Heart right ventricle (tissue), 16 donors: Measurements from ENCODE around the gene ROM1. TPM values are rescaled to one million over a fixed set of nuclear protein-coding genes. Genes with fewer than 3 reads are reported as not detected.

Source experiments
- ATAC-seq, 8 donors: fragments of 200-7000 bp; cut with Tn5 transposase; one replicate each; pipeline ENCODE4 v1.9.1; 2020; ENCODE audit warnings: mild to moderate bottlenecking in 8 of 8, moderate library complexity in 8 of 8, moderate number of reproducible peaks in 1 of 8
- DNase-seq, 2 donors: peaks; one replicate each; pipeline ENCODE4 v3.0.0-alpha.2; 2020
- H3K27ac ChIP-seq, 10 donors: fragments of 200-600 bp; sonication (generic) in 2 of 10; one replicate each; pipeline versions ENCODE4 v1.5.0 to v1.8.0; 2020 to 2022; ENCODE audit warnings: mild to moderate bottlenecking in 3 of 10
- H3K27me3 ChIP-seq, 7 donors: fragments of 200-600 bp; one replicate each; pipeline ENCODE4 v1.8.0; 2021 to 2022; ENCODE audit warnings: mild to moderate bottlenecking in 2 of 7
- H3K36me3 ChIP-seq, 9 donors: fragments of 200-600 bp; sonication (generic) in 1 of 9; one replicate each; pipeline versions ENCODE4 v1.5.0 to v1.8.0; 2020 to 2022; ENCODE audit warnings: mild to moderate bottlenecking in 2 of 9
- H3K4me1 ChIP-seq, 9 donors: fragments of 200-600 bp; sonication (generic) in 1 of 9; one replicate each; pipeline versions ENCODE4 v1.5.0 to v1.8.0; 2020 to 2022; ENCODE audit warnings: mild to moderate bottlenecking in 4 of 9
- H3K4me3 ChIP-seq, 10 donors: fragments of 200-600 bp; sonication (generic) in 2 of 10; one replicate each; pipeline versions ENCODE4 v1.5.0 to v1.8.0; 2020 to 2022; ENCODE audit warnings: mild to moderate bottlenecking in 7 of 10, moderate library complexity in 2 of 10
- H3K9me3 ChIP-seq, 11 donors: fragments of 200-600 bp in 10 of 11; sonication (generic) in 2 of 11; one replicate each; pipeline versions ENCODE4 v1.5.0 to v1.8.0; 2013 to 2022; ENCODE audit warnings: mild to moderate bottlenecking in 2 of 11, control low read depth in 1 of 11, moderate library complexity in 1 of 11
- WGBS, 2 donors: extraction: QIAGEN DNeasy Blood & Tissue Kit; methylation state at CpG; one replicate each; pipeline ENCODE4 v1.1.7; 2013; ENCODE audit warnings: inconsistent platforms in 1 of 2; 5-methylcytosine and 5-hydroxymethylcytosine counted together
- intact Hi-C, 10 donors: fragments of 100-400 bp; cut with DNase I; formaldehyde crosslinking; loops; one replicate each; pipeline versions ENCODE4 v1.11.1 to v1.14.2; 2022
- microRNA-seq, 2 donors: library from miRNA; unstranded; fragments of <30 nt; microRNA quantifications; one replicate each; pipeline ENCODE4 v1.2.0, GENCODE V29; 2021
- polyA plus RNA-seq, 2 donors: library from polyadenylated mRNA; stranded (reverse); fragments of 200-250 nt; gene quantifications; one replicate each; pipeline ENCODE4 v1.2.3, GENCODE V29; 2013
- total RNA-seq, 10 donors: library from RNA; stranded (reverse); fragmentation: NEBNext Ultra II Directional in 3 of 10; extraction: Animal tissue kit (Norgen Biotek cat#: 25700) in 3 of 10; gene quantifications; one replicate each; pipeline versions ENCODE4 v1.2.1 to v1.2.4, GENCODE V29; 2021 to 2023
- TF ChIP-seq, protein P1 (sequence below), 9 donors: fragments of 200-600 bp; sonication (generic) in 2 of 9; IDR thresholded peaks; one replicate each; pipeline versions ENCODE4 v1.5.0 to v1.8.0; 2021 to 2022; ENCODE audit warnings: antibody characterized with exemption in 9 of 9, mild to moderate bottlenecking in 5 of 9, moderate library complexity in 1 of 9
- donor health status: Arrhythmogenic right ventricular cardiomyopathy.
- donor health status: ischemic (EF 13 %, LVEDD 7.1; RV severe dilation, severe dysfunction).
- donor health status: healthy with polysubstance abuse.
- donor health status: DM: no; HTN: yes; CAD: no.
- donor health status: DM: no; HTN: no; CAD: no.
- donor health status: ischemic (EF 25% LVEDD 6.9; RV normal size, moderate dysfunction).
- donor health status: ischemic (EF 25% LVEDD 5.7; RV mildly dilated, moderate dysfunction).
- donor health status: healthy.
- donor health status: DM: yes; HTN: yes; CAD: no.
- donor health status: Ischemic cardiomyopathy.
- donor health status: ischemic (EF 35%, LVEDD 5.7; RV mildly dilated, moderate dysfunction).
- donor health status: nonischemic (EF 11% LVEDD 7.7; RV severe dilation, severe dysfunction).
- donor health status: DM: yes; HTN: yes; CAD: no.
- donor health status: PGD.
- donor health status: ischemic (EF 29% LVEDD 5.4; RV normal size, mild dysfunction).
- donor health status: nonischemic (EF 23%, LVEDD 6.1; RV moderate dilation, normal function).

The ROM1 gene
- total and polyA plus RNA-seq, 12 donors = 0.81 to 6.6 (median 2.0) TPM

- peaks cover 0 to 12% (median 8%) of the 10 kb centered on the region in 9 donors for H3K4me1 ChIP-seq
- DNase-seq = no peak
- H3K9me3 ChIP-seq = no peaks in the 10 kb centered on the region
- ATAC-seq = no peak
- TF ChIP-seq, protein P1, sequence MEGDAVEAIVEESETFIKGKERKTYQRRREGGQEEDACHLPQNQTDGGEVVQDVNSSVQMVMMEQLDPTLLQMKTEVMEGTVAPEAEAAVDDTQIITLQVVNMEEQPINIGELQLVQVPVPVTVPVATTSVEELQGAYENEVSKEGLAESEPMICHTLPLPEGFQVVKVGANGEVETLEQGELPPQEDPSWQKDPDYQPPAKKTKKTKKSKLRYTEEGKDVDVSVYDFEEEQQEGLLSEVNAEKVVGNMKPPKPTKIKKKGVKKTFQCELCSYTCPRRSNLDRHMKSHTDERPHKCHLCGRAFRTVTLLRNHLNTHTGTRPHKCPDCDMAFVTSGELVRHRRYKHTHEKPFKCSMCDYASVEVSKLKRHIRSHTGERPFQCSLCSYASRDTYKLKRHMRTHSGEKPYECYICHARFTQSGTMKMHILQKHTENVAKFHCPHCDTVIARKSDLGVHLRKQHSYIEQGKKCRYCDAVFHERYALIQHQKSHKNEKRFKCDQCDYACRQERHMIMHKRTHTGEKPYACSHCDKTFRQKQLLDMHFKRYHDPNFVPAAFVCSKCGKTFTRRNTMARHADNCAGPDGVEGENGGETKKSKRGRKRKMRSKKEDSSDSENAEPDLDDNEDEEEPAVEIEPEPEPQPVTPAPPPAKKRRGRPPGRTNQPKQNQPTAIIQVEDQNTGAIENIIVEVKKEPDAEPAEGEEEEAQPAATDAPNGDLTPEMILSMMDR (IDR thresholded peaks at IDR 0.05) = no peak
- peaks cover 0 to 10% (median under 1%) of the 10 kb centered on the region in 9 donors for H3K36me3 ChIP-seq
- 43 to 57% methylated on average over 5 of the region's 5 CpGs for WGBS, 2 donors
- intact Hi-C loops = loop anchor here in 1 of 10 donors (5.0 kb wide), 1 partner anchor 1240 kb away; no protein-coding TSS in a partner anchor
- no peaks in the 10 kb centered on the region for H3K27me3 ChIP-seq
- no peak overlapping the region for H3K4me3 ChIP-seq
- no peak overlapping the region for H3K27ac ChIP-seq
Measured at GRCh38 chr11:62656796-62657429, 43.9 kb downstream of the ROM1 start.

GRCh38 chr11:62664405-62665074, 51.5 kb downstream of the ROM1 start:
- intact Hi-C loops = loop anchor here in 2 of 10 donors (5.0 kb wide), 3 partner anchors 43 to 67 kb away; partner anchors contain the start of genes BSCL2 (in 1 of the 2), GNG3 (in 1 of the 2) and MTA2 (in 1 of the 2)
- 3% methylated on average over 36 of the region's 36 CpGs for WGBS, 2 donors
- Histone ChIP-seq H3K27me3 (no peaks in the 10 kb centered on the region), H3K9me3 (no peaks in the 10 kb centered on the region), H3K27ac (peak overlapping the region; percentile 80 to 94 (median 91)), H3K36me3 (peaks cover 0 to 45% (median 10%) of the 10 kb centered on the region in 9 donors), H3K4me1 (peaks cover 16 to 43% (median 31%) of the 10 kb centered on the region in 9 donors), H3K4me3 (peak overlapping the region; percentile 59 to 95 (median 80))
- peak; percentile 12 to 50 (median 28) for ATAC-seq
- TF ChIP-seq, protein P1 (IDR thresholded peaks at IDR 0.05) = no peak
- DNase-seq = no peak

Small RNA genes within 50 kb of the gene (microRNA-seq; reads per million reads assigned to microRNA genes)
- 0 reads per million in 2 donors for gene MIR6747

Other genes starting within 250 kb of the ROM1 start
- not detected for gene SCGB1A1, start 194.2 kb upstream of the ROM1 start, total RNA-seq
- gene SCGB1A1, start 194.2 kb upstream of the ROM1 start, polyA plus RNA-seq = under 1 TPM in 1 of 2 donors, not detected in 1; 0.20 TPM
- gene AHNAK, start 66.5 kb upstream of the ROM1 start, total RNA-seq = 100 to 1,000 TPM; 259 to 447 (median 386) TPM
- 100 to 1,000 TPM; 101 to 113 TPM for gene AHNAK, start 66.5 kb upstream of the ROM1 start, polyA plus RNA-seq
- 1,000 to 10,000 TPM in 5 of 10 donors, 100 to 1,000 TPM in 5; 784 to 1,131 (median 1,002) TPM for gene EEF1G, start 39.4 kb upstream of the ROM1 start, total RNA-seq
- 1,000 to 10,000 TPM in 1 of 2 donors, 100 to 1,000 TPM in 1; 555 to 1,173 TPM for gene EEF1G, start 39.4 kb upstream of the ROM1 start, polyA plus RNA-seq
- gene TUT1, start 21.7 kb upstream of the ROM1 start, total RNA-seq = 10 to 100 TPM in 8 of 10 donors, 1 to 10 TPM in 2; 8.2 to 17.9 (median 12.3) TPM
- 10 to 100 TPM in 1 of 2 donors, 1 to 10 TPM in 1; 9.3 to 19.2 TPM for gene TUT1, start 21.7 kb upstream of the ROM1 start, polyA plus RNA-seq
- gene MTA2, start 11.4 kb upstream of the ROM1 start, total RNA-seq = 10 to 100 TPM; 25.0 to 45.3 (median 29.8) TPM
- 10 to 100 TPM; 22.1 to 35.3 TPM for gene MTA2, start 11.4 kb upstream of the ROM1 start, polyA plus RNA-seq
- 10 to 100 TPM in 8 of 10 donors, 1 to 10 TPM in 2; 7.7 to 27.2 (median 15.2) TPM for gene EML3, start 482 bp upstream of the ROM1 start, total RNA-seq
- 10 to 100 TPM; 18.9 to 50.4 TPM for gene EML3, start 482 bp upstream of the ROM1 start, polyA plus RNA-seq
- 10 to 100 TPM in 7 of 10 donors, 1 to 10 TPM in 3; 6.8 to 20.7 (median 10.6) TPM for gene B3GAT3, start 8.7 kb downstream of the ROM1 start, total RNA-seq
- 10 to 100 TPM; 29.5 to 41.2 TPM for gene B3GAT3, start 8.7 kb downstream of the ROM1 start, polyA plus RNA-seq
- gene GANAB, start 33.4 kb downstream of the ROM1 start, total RNA-seq = 100 to 1,000 TPM in 3 of 10 donors, 10 to 100 TPM in 7; 84.0 to 148 (median 96.7) TPM
- 10 to 100 TPM; 53.2 to 87.2 TPM for gene GANAB, start 33.4 kb downstream of the ROM1 start, polyA plus RNA-seq
- gene INTS5, start 40.0 kb downstream of the ROM1 start, total RNA-seq = 10 to 100 TPM in 8 of 10 donors, 1 to 10 TPM in 2; 9.7 to 15.0 (median 10.9) TPM
- 1 to 10 TPM; 2.8 to 8.3 TPM for gene INTS5, start 40.0 kb downstream of the ROM1 start, polyA plus RNA-seq
- 10 to 100 TPM; 25.8 to 41.5 (median 30.0) TPM for gene C11orf98, start 52.0 kb downstream of the ROM1 start, total RNA-seq
- 100 to 1,000 TPM in 1 of 2 donors, 10 to 100 TPM in 1; 75.9 to 210 TPM for gene C11orf98, start 52.0 kb downstream of the ROM1 start, polyA plus RNA-seq
- gene CSKMT, start 52.1 kb downstream of the ROM1 start, total RNA-seq = 1 to 10 TPM; 2.4 to 7.7 (median 4.2) TPM
- gene CSKMT, start 52.1 kb downstream of the ROM1 start, polyA plus RNA-seq = 10 to 100 TPM in 1 of 2 donors, 1 to 10 TPM in 1; 8.8 to 15.7 TPM
- 1 to 10 TPM; 3.9 to 9.5 (median 5.5) TPM for gene UQCC3, start 58.4 kb downstream of the ROM1 start, total RNA-seq
- gene UQCC3, start 58.4 kb downstream of the ROM1 start, polyA plus RNA-seq = 10 to 100 TPM; 18.0 to 23.0 TPM
- gene LBHD1, start 59.0 kb downstream of the ROM1 start, total RNA-seq = 1 to 10 TPM; 1.6 to 4.9 (median 3.0) TPM
- 1 to 10 TPM; 1.6 to 6.4 TPM for gene LBHD1, start 59.0 kb downstream of the ROM1 start, polyA plus RNA-seq
- gene UBXN1, start 65.8 kb downstream of the ROM1 start, total RNA-seq = 100 to 1,000 TPM in 1 of 10 donors, 10 to 100 TPM in 9; 57.8 to 100 (median 81.2) TPM
- gene UBXN1, start 65.8 kb downstream of the ROM1 start, polyA plus RNA-seq = 100 to 1,000 TPM in 1 of 2 donors, 10 to 100 TPM in 1; 83.1 to 175 TPM
- 1 to 10 TPM; 2.0 to 9.5 (median 2.6) TPM for gene LRRN4CL, start 76.3 kb downstream of the ROM1 start, total RNA-seq
- 1 to 10 TPM; 1.9 to 2.8 TPM for gene LRRN4CL, start 76.3 kb downstream of the ROM1 start, polyA plus RNA-seq
- gene BSCL2, start 94.2 kb downstream of the ROM1 start, total RNA-seq = 10 to 100 TPM in 9 of 10 donors, 1 to 10 TPM in 1; 8.5 to 26.8 (median 15.7) TPM
- 10 to 100 TPM; 31.4 to 83.0 TPM for gene BSCL2, start 94.2 kb downstream of the ROM1 start, polyA plus RNA-seq
- under 1 TPM in 4 of 10 donors, not detected in 6; 0.26 to 0.34 (median 0.31) TPM for gene GNG3, start 94.4 kb downstream of the ROM1 start, total RNA-seq
- gene GNG3, start 94.4 kb downstream of the ROM1 start, polyA plus RNA-seq = under 1 TPM in 1 of 2 donors, not detected in 1; 0.16 TPM
- gene HNRNPUL2, start 114.2 kb downstream of the ROM1 start, total RNA-seq = 10 to 100 TPM; 26.9 to 40.9 (median 33.4) TPM
- gene HNRNPUL2, start 114.2 kb downstream of the ROM1 start, polyA plus RNA-seq = 10 to 100 TPM; 21.4 to 35.3 TPM
- gene TTC9C, start 115.2 kb downstream of the ROM1 start, total RNA-seq = 10 to 100 TPM in 9 of 10 donors, 1 to 10 TPM in 1; 9.4 to 16.2 (median 12.9) TPM
- gene TTC9C, start 115.2 kb downstream of the ROM1 start, polyA plus RNA-seq = 10 to 100 TPM; 20.3 to 20.8 TPM
- 10 to 100 TPM in 4 of 10 donors, 1 to 10 TPM in 6; 7.5 to 14.9 (median 9.6) TPM for gene ZBTB3, start 140.9 kb downstream of the ROM1 start, total RNA-seq
- 1 to 10 TPM; 2.2 to 8.6 TPM for gene ZBTB3, start 140.9 kb downstream of the ROM1 start, polyA plus RNA-seq
- gene POLR2G, start 148.3 kb downstream of the ROM1 start, total RNA-seq = 10 to 100 TPM; 30.9 to 57.0 (median 42.9) TPM
- gene POLR2G, start 148.3 kb downstream of the ROM1 start, polyA plus RNA-seq = 100 to 1,000 TPM in 1 of 2 donors, 10 to 100 TPM in 1; 42.1 to 134 TPM
- gene TAF6L, start 158.1 kb downstream of the ROM1 start, total RNA-seq = 10 to 100 TPM in 3 of 10 donors, 1 to 10 TPM in 7; 7.7 to 14.7 (median 9.0) TPM
- gene TAF6L, start 158.1 kb downstream of the ROM1 start, polyA plus RNA-seq = 10 to 100 TPM; 12.7 to 18.9 TPM
- gene TMEM179B, start 174.1 kb downstream of the ROM1 start, total RNA-seq = 10 to 100 TPM in 8 of 10 donors, 1 to 10 TPM in 2; 9.4 to 27.2 (median 17.4) TPM
- 10 to 100 TPM; 24.8 to 54.4 TPM for gene TMEM179B, start 174.1 kb downstream of the ROM1 start, polyA plus RNA-seq
- gene TMEM223, start 178.7 kb downstream of the ROM1 start, total RNA-seq = 10 to 100 TPM; 21.9 to 28.6 (median 23.5) TPM
- gene TMEM223, start 178.7 kb downstream of the ROM1 start, polyA plus RNA-seq = 10 to 100 TPM; 30.9 to 75.3 TPM
- 10 to 100 TPM; 28.3 to 58.7 (median 36.7) TPM for gene NXF1, start 192.2 kb downstream of the ROM1 start, total RNA-seq
- 10 to 100 TPM; 66.6 to 96.7 TPM for gene NXF1, start 192.2 kb downstream of the ROM1 start, polyA plus RNA-seq
- 10 to 100 TPM; 16.8 to 27.0 (median 19.0) TPM for gene STX5, start 218.8 kb downstream of the ROM1 start, total RNA-seq
- gene STX5, start 218.8 kb downstream of the ROM1 start, polyA plus RNA-seq = 10 to 100 TPM; 13.6 to 31.9 TPM
- gene TEX54, start 219.6 kb downstream of the ROM1 start, total RNA-seq = not detected
- gene TEX54, start 219.6 kb downstream of the ROM1 start, polyA plus RNA-seq = not detected
- gene WDR74, start 226.3 kb downstream of the ROM1 start, total RNA-seq = 10 to 100 TPM; 17.7 to 31.2 (median 22.9) TPM
- gene WDR74, start 226.3 kb downstream of the ROM1 start, polyA plus RNA-seq = 10 to 100 TPM; 48.3 to 62.4 TPM